ENCODE results near the gene PTGDR. TPM values are rescaled to one million over a fixed set of nuclear protein-coding genes. Genes with fewer than 3 reads are reported as not detected.

Gene PTGDR
- total RNA-seq, 1 experiment from 2014 or later = not detected

DNA sequence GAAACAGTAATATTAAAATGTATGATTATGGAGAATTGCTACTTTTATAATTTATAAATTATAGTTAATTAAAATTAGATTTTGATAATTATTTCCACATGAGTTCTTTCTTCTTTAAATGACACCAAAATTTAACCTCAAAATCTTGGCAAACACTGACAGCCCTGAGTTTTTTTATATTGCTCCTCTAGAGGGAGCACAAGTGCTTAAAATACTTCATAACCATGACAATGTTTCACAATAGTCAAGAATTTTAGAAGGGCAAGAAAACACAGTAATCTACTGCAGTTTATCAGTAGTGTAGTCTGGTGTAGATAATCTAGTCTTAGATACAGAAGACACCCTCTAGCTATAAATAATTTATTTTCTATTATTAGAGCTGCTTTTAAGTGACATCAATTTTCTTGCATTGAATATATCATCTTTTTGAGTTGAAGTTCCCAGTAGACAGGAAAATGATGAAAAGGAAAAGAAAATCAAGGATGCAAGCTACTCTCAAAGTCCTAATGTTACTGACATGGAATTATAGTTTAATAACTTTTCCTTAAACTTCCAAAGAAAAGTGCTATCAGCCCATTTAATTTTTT, 32.3 kb downstream of the PTGDR start:
- no peak overlapping the region for H3K27ac ChIP-seq (ENCODE audit: low read depth, low read length)
- no TSS peak for BruUV-seq (replicated peaks)
- ChIA-PET CTCF (interaction anchor here (1.0 to 1.4 kb wide), 2 partner anchors 20 to 173 kb away, joined by 3 to 5 read pairs; no protein-coding TSS in a partner anchor), RAD21 (ENCODE audit: low non-redundant PET in 1 of 2, low total read pairs in 2 of 2, uncharacterized antibody in 2 of 2, unreplicated experiment in 2 of 2) (no interaction called here), POLR2A (no interaction called here)
- no peaks in the 10 kb centered on the region for H3K27me3 ChIP-seq (ENCODE audit: insufficient read depth, low read length)
- H3K36me3 ChIP-seq (ENCODE audit: control insufficient read depth in 1 of 2, insufficient read depth in 2 of 2, low read length in 2 of 2) = no peaks in the 10 kb centered on the region
- no peak; the same call in 1 of the 2 replicates for ATAC-seq
- intact Hi-C loops (cut with micrococcal nuclease) = loop anchor here (1.0 to 10.0 kb wide), 4 partner anchors 175 to 1005 kb away; no protein-coding TSS in a partner anchor
- H3K4me2 ChIP-seq (ENCODE audit: low read length) = no peak overlapping the region
- no peak for TF ChIP-seq ZNF274 (IDR thresholded peaks at IDR 0.05; ENCODE audit: low read depth, low read length)
- no peak for TF ChIP-seq MAX (IDR thresholded peaks at IDR 0.05)
- TF ChIP-seq POLR2A (IDR thresholded peaks at IDR 0.05; ENCODE audit: borderline replicate concordance, extremely low read depth, insufficient read depth, insufficient read length) = no peak
- TF ChIP-seq CBX3 (IDR thresholded peaks at IDR 0.05; ENCODE audit: low read depth) = no peak
- no peak for TF ChIP-seq SP1 (IDR thresholded peaks at IDR 0.05; ENCODE audit: low read depth)
- TF ChIP-seq CEBPB (IDR thresholded peaks at IDR 0.05; ENCODE audit: low read depth) = peak; percentile 84; the same call in 1 of the 2 replicates
- TF ChIP-seq, protein P1, sequence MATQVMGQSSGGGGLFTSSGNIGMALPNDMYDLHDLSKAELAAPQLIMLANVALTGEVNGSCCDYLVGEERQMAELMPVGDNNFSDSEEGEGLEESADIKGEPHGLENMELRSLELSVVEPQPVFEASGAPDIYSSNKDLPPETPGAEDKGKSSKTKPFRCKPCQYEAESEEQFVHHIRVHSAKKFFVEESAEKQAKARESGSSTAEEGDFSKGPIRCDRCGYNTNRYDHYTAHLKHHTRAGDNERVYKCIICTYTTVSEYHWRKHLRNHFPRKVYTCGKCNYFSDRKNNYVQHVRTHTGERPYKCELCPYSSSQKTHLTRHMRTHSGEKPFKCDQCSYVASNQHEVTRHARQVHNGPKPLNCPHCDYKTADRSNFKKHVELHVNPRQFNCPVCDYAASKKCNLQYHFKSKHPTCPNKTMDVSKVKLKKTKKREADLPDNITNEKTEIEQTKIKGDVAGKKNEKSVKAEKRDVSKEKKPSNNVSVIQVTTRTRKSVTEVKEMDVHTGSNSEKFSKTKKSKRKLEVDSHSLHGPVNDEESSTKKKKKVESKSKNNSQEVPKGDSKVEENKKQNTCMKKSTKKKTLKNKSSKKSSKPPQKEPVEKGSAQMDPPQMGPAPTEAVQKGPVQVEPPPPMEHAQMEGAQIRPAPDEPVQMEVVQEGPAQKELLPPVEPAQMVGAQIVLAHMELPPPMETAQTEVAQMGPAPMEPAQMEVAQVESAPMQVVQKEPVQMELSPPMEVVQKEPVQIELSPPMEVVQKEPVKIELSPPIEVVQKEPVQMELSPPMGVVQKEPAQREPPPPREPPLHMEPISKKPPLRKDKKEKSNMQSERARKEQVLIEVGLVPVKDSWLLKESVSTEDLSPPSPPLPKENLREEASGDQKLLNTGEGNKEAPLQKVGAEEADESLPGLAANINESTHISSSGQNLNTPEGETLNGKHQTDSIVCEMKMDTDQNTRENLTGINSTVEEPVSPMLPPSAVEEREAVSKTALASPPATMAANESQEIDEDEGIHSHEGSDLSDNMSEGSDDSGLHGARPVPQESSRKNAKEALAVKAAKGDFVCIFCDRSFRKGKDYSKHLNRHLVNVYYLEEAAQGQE (IDR thresholded peaks at IDR 0.05; ENCODE audit: low read depth) = no peak
- no peak for TF ChIP-seq ZFX (IDR thresholded peaks at IDR 0.05)
- no peak for TF ChIP-seq ELF1 (IDR thresholded peaks at IDR 0.05; ENCODE audit: borderline replicate concordance, low read depth)
- no peak for TF ChIP-seq YY1 (IDR thresholded peaks at IDR 0.05; ENCODE audit: extremely low read depth, insufficient replicate concordance, low read depth, low read length)
- TF ChIP-seq ATF3 (IDR thresholded peaks at IDR 0.05) = no peak
- TF ChIP-seq EZH2 (IDR thresholded peaks at IDR 0.05) = no peak
- no peak for TF ChIP-seq ZBTB33 (IDR thresholded peaks at IDR 0.05; ENCODE audit: extremely low read depth, insufficient replicate concordance, low read length)
- TF ChIP-seq JUND (IDR thresholded peaks at IDR 0.05) = no peak
- peak; percentile 56 to 65 (median 65); a peak in 5 of 6 replicates for TF ChIP-seq CTCF (IDR thresholded peaks at IDR 0.05 in 2 of 3, conservative IDR thresholded peaks at IDR 0.05 in 1 of 3; ENCODE audit: borderline replicate concordance in 1 of 3, insufficient read depth in 1 of 3, low read depth in 2 of 3, low read length in 2 of 3)
- no peak for TF ChIP-seq TCF7L2 (IDR thresholded peaks at IDR 0.05; ENCODE audit: borderline replicate concordance, extremely low read depth, insufficient read depth, insufficient read length)
- no peak for TF ChIP-seq SIN3A (IDR thresholded peaks at IDR 0.05; ENCODE audit: low read depth)
- TF ChIP-seq RAD21 (IDR thresholded peaks at IDR 0.05; ENCODE audit: low read depth) = peak; percentile 71
- TF ChIP-seq EZH2phosphoT487 (IDR thresholded peaks at IDR 0.05; ENCODE audit: borderline replicate concordance) = no peak
- no peak for TF ChIP-seq EGR1 (IDR thresholded peaks at IDR 0.05; ENCODE audit: low read depth)
- no peaks in the 10 kb centered on the region for H3K9me2 ChIP-seq (ENCODE audit: insufficient read depth)
- no peaks in the 10 kb centered on the region for H3K9me3 ChIP-seq (ENCODE audit: control insufficient read depth in 1 of 2, insufficient read depth in 1 of 2, low read depth in 1 of 2, low read length in 2 of 2)
- no peaks in the 10 kb centered on the region for H3K79me2 ChIP-seq (ENCODE audit: insufficient read depth, low read length)
- H4K20me1 ChIP-seq (ENCODE audit: insufficient read depth) = no peaks in the 10 kb centered on the region
- H2AFZ ChIP-seq (ENCODE audit: low read depth, low read length, poor library complexity, severe bottlenecking) = no peak overlapping the region
- peak; percentile 31 for DNase-seq (ENCODE audit: low read depth, low spot score)
- H3K4me1 ChIP-seq (ENCODE audit: control insufficient read depth in 1 of 2, insufficient read depth in 2 of 2, low read length in 2 of 2) = no peaks in the 10 kb centered on the region
- H3K4me3 ChIP-seq (replicated peaks in 1 of 2; ENCODE audit: low read depth in 1 of 2, low read length in 2 of 2) = no peak overlapping the region
- H3K9ac ChIP-seq (ENCODE audit: low read length) = no peak overlapping the region

Measured in HCT116 (cell line).